GM12878 (cell line): ENCODE measurements around the gene ATP13A2. TPM values are rescaled to one million over a fixed set of nuclear protein-coding genes. Genes with fewer than 3 reads are reported as not detected.

Experiments
- BACH1 ChIP-seq: fragments of 450-650 bp; IDR thresholded peaks from 2 replicates; pipeline ENCODE4 v1.6.1; 2017; ENCODE audit warnings: mild to moderate bottlenecking, borderline replicate concordance
- BRCA1 ChIP-seq: IDR thresholded peaks from 2 replicates; pipeline ENCODE4 v1.6.1; 2011; ENCODE audit warnings: low read depth, low read length, improper control_type of control experiment
- CBX3 ChIP-seq: fragments of 200-600 bp; sonication (generic); IDR thresholded peaks from 2 replicates; pipeline ENCODE4 v1.6.1; 2016; ENCODE audit warnings: low read depth, borderline replicate concordance
- CREB1 ChIP-seq: IDR thresholded peaks from 2 replicates; pipeline ENCODE4 v1.6.1; 2012; ENCODE audit warnings: low read depth, mild to moderate bottlenecking, inconsistent platforms
- CTCF ChIP-seq, 3 experiments: IDR thresholded peaks in 2 of 3; conservative IDR thresholded peaks in 1 of 3; 2 replicates each; pipeline ENCODE4 v1.5.1; 2011; ENCODE audit warnings: low read depth in 3 of 3, low read length in 3 of 3, mild to moderate bottlenecking in 3 of 3, control low read depth in 2 of 3, moderate library complexity in 2 of 3, inconsistent platforms in 1 of 3, mixed read lengths in 1 of 3; ENCODE audit not compliant: control insufficient read depth in 2 of 3, insufficient read depth in 1 of 3; ENCODE audit errors: extremely low read depth in 1 of 3
- E4F1 ChIP-seq: fragments of 450-650 bp; IDR thresholded peaks from 2 replicates; pipeline ENCODE4 v1.6.1; 2018; ENCODE audit warnings: borderline replicate concordance, mild to moderate bottlenecking; ENCODE audit not compliant: partially characterized antibody
- LARP7 ChIP-seq: fragments of 450-650 bp; IDR thresholded peaks from 2 replicates; pipeline ENCODE4 v1.6.1; 2017; ENCODE audit warnings: mild to moderate bottlenecking
- NR2C1 ChIP-seq: fragments of 450-650 bp; IDR thresholded peaks from 2 replicates; pipeline ENCODE4 v1.6.1; 2017; ENCODE audit warnings: antibody characterized with exemption, mild to moderate bottlenecking, moderate library complexity
- NRF1 ChIP-seq: conservative IDR thresholded peaks from 2 replicates; pipeline ENCODE4 v1.6.1; 2011; ENCODE audit warnings: mild to moderate bottlenecking, low read depth, low read length, improper control_type of control experiment
- PAX8 ChIP-seq: fragments of 450-650 bp; IDR thresholded peaks from 2 replicates; pipeline ENCODE4 v1.6.1; 2017; ENCODE audit warnings: mild to moderate bottlenecking, moderate library complexity
- POLR2A ChIP-seq: IDR thresholded peaks from 2 replicates; pipeline ENCODE4 v1.6.1; 2011; ENCODE audit warnings: low read depth, mild to moderate bottlenecking, low read length
- RB1 ChIP-seq: fragments of 450-650 bp; formaldehyde crosslinking; IDR thresholded peaks from 2 replicates; pipeline ENCODE4 v1.6.1; 2017; ENCODE audit warnings: mild to moderate bottlenecking, borderline replicate concordance
- SKIL ChIP-seq: fragments of 450-650 bp; IDR thresholded peaks from 2 replicates; pipeline ENCODE4 v1.6.1; 2017; ENCODE audit warnings: mild to moderate bottlenecking, low read depth, inconsistent platforms; ENCODE audit not compliant: poor library complexity, severe bottlenecking
- SP1 ChIP-seq: IDR thresholded peaks from one replicate; pipeline ENCODE4 v1.6.1; 2011; ENCODE audit warnings: low read depth, low read length
- TARDBP ChIP-seq: IDR thresholded peaks from 2 replicates; pipeline ENCODE4 v1.6.1; 2016; ENCODE audit warnings: borderline replicate concordance
- TBL1XR1 ChIP-seq: IDR thresholded peaks from 2 replicates; pipeline ENCODE4 v1.6.1; 2012; ENCODE audit warnings: low read depth, low read length, improper control_type of control experiment
- TCF3 ChIP-seq: IDR thresholded peaks from 2 replicates; pipeline ENCODE4 v1.6.1; 2012; ENCODE audit warnings: low read depth, mild to moderate bottlenecking, low read length, borderline replicate concordance; ENCODE audit not compliant: insufficient read depth
- ZNF274 ChIP-seq: IDR thresholded peaks from one replicate; pipeline ENCODE4 v1.8.0; 2011; ENCODE audit not compliant: insufficient read length, insufficient read depth
- polyA plus RNA-seq, 11 experiments: library from polyadenylated mRNA; depleted of rRNA in 4 of 11; unstranded in 6 of 11; stranded (reverse) in 5 of 11; fragments of >200 nt; fragmentation: Nextera tagmentation in 4 of 11; fragmentation: Illumina TruSeq in 1 of 11; extraction: Ambion mirVana in 4 of 11; extraction: Trizol in 1 of 11; gene quantifications; 1 replicate in 1 of 11; 2 replicates in 10 of 11; pipeline versions ENCODE4 v1.2.1 to v1.2.3, GENCODE V29; 2011 to 2016; ENCODE audit warnings: inconsistent platforms in 2 of 11, missing spikeins in 2 of 11, low read depth in 1 of 11
- total RNA-seq, 4 experiments: library from RNA; depleted of rRNA in 3 of 4; stranded (reverse); fragments of >200 nt in 3 of 4; fragmentation: Illumina TruSeq in 1 of 4; extraction: Trizol in 1 of 4; gene quantifications; 2 replicates each; pipeline versions ENCODE4 v1.2.1 to v1.2.3, GENCODE V29; 2013 to 2021
- TF ChIP-seq, protein P1 (sequence below): IDR thresholded peaks from 2 replicates; pipeline ENCODE4 v1.6.1; 2012; ENCODE audit warnings: improper control_type of control experiment, low read depth, low read length; ENCODE audit not compliant: insufficient replicate concordance

The ATP13A2 gene
- total and polyA plus RNA-seq, 10 of the 15 experiments (the other 5 are each of a cell fraction or from before 2014, with no cell fraction given): 0.24 to 30.5 (median 8.0) TPM

DNA sequence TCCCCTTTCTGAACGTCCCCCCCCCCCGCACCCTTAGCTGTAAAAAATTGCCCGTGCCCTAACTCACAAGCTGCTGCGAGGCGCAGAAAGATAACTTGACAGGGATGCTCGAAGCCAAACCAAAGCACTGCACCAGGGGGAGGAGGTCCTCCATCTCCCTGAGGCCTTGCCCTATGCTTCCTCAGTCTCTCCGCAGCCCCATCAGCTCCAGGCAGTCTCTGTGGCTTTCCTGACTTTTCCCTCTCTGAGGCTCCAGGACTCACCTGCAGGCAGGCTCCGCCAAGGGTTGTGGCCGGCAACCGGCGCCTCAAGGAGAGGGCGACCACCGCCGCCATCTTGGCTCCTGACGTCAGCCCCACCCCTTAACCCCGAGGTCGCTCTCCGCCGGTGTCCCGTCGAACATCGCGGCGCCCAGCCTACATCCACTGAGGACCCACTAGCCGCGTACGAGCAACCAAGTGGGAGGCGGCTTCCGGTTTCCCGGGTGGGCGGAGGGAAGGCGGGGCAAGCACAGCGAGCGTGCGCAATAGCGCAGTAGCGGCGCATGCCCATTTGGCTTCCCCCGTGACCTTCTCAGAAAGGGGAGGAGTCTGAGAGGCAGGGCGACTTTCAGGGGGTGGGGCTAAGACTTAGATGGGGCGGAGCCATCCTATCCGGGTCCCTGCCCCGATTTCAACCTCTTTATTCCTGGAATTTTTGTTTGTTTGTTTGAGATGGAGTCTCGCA lies 42.1 kb upstream of the ATP13A2 start, which contains the start of gene SDHB (continued):
- TF ChIP-seq BACH1 (0 out of 2 replicates have a peak, but pooled peaks have one; percentile 62), PAX8 (no peak), SP1 (peak; percentile 50), NR2C1 (peak; percentile 93), POLR2A (peak; percentile 95), NRF1 (peak; percentile 86), SKIL (no peak), ZNF274 (no peak), TARDBP (no peak), LARP7 (peak; percentile 38; the same call in 1 of the 2 replicates), RB1 (no peak; the same call in 1 of the 2 replicates), CREB1 (peak; percentile 86), E4F1 (peak; percentile 40), TBL1XR1 (peak; percentile 57; the same call in 1 of the 2 replicates), CBX3 (no peak), TCF3 (no peak), BRCA1 (no peak), CTCF (IDR thresholded peaks at IDR 0.05 in 2 of 3, conservative IDR thresholded peaks at IDR 0.05 in 1 of 3; ENCODE audit: control insufficient read depth in 2 of 3, extremely low read depth in 1 of 3, insufficient read depth in 1 of 3, low read depth in 3 of 3, low read length in 3 of 3) (no peak)
- TF ChIP-seq, protein P1, sequence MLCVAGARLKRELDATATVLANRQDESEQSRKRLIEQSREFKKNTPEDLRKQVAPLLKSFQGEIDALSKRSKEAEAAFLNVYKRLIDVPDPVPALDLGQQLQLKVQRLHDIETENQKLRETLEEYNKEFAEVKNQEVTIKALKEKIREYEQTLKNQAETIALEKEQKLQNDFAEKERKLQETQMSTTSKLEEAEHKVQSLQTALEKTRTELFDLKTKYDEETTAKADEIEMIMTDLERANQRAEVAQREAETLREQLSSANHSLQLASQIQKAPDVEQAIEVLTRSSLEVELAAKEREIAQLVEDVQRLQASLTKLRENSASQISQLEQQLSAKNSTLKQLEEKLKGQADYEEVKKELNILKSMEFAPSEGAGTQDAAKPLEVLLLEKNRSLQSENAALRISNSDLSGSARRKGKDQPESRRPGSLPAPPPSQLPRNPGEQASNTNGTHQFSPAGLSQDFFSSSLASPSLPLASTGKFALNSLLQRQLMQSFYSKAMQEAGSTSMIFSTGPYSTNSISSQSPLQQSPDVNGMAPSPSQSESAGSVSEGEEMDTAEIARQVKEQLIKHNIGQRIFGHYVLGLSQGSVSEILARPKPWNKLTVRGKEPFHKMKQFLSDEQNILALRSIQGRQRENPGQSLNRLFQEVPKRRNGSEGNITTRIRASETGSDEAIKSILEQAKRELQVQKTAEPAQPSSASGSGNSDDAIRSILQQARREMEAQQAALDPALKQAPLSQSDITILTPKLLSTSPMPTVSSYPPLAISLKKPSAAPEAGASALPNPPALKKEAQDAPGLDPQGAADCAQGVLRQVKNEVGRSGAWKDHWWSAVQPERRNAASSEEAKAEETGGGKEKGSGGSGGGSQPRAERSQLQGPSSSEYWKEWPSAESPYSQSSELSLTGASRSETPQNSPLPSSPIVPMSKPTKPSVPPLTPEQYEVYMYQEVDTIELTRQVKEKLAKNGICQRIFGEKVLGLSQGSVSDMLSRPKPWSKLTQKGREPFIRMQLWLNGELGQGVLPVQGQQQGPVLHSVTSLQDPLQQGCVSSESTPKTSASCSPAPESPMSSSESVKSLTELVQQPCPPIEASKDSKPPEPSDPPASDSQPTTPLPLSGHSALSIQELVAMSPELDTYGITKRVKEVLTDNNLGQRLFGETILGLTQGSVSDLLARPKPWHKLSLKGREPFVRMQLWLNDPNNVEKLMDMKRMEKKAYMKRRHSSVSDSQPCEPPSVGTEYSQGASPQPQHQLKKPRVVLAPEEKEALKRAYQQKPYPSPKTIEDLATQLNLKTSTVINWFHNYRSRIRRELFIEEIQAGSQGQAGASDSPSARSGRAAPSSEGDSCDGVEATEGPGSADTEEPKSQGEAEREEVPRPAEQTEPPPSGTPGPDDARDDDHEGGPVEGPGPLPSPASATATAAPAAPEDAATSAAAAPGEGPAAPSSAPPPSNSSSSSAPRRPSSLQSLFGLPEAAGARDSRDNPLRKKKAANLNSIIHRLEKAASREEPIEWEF: no peak
